Esophagus squamous epithelium (tissue), 4 donors: Measurements from ENCODE around the gene MDGA2.

Source experiments
- POLR2A ChIP-seq, 4 donors: fragments of 450-650 bp; IDR thresholded peaks; one replicate each; pipeline ENCODE4 v1.6.1; 2017; ENCODE audit warnings: antibody characterized with exemption in 4 of 4, mild to moderate bottlenecking in 4 of 4, moderate library complexity in 3 of 4
- TF ChIP-seq, protein P1 (sequence below), 6 experiments: fragments of 450-650 bp in 4 of 6; fragments of 200-600 bp in 2 of 6; sonication (generic) in 2 of 6; IDR thresholded peaks; one replicate each; pipeline ENCODE4 v1.5.1; 2016 to 2019; ENCODE audit warnings: antibody characterized with exemption in 6 of 6, mild to moderate bottlenecking in 4 of 6, moderate library complexity in 4 of 6

DNA sequence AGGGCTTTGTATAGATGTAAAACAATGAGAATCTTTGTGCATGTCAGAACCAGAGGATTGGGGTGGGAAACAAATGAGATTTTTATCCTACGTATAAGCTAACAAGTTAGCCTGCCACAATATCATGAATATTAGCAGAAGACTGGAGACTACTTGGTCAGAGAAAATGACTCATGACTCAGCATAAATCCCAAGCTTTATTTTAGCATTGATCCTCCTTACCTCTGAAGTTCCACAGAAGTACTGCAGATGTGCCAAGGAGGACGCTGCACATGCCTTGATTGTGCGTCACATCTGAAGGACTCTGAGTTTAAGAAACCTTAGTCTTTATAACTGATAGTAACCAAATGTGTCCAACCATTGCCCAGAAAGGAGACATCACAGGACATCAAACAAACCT lies 789.8 kb downstream of the MDGA2 start:
- TF ChIP-seq, protein P1, sequence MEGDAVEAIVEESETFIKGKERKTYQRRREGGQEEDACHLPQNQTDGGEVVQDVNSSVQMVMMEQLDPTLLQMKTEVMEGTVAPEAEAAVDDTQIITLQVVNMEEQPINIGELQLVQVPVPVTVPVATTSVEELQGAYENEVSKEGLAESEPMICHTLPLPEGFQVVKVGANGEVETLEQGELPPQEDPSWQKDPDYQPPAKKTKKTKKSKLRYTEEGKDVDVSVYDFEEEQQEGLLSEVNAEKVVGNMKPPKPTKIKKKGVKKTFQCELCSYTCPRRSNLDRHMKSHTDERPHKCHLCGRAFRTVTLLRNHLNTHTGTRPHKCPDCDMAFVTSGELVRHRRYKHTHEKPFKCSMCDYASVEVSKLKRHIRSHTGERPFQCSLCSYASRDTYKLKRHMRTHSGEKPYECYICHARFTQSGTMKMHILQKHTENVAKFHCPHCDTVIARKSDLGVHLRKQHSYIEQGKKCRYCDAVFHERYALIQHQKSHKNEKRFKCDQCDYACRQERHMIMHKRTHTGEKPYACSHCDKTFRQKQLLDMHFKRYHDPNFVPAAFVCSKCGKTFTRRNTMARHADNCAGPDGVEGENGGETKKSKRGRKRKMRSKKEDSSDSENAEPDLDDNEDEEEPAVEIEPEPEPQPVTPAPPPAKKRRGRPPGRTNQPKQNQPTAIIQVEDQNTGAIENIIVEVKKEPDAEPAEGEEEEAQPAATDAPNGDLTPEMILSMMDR (IDR thresholded peaks at IDR 0.05) = no peak
- no peak for TF ChIP-seq POLR2A (IDR thresholded peaks at IDR 0.05)
